Activated CD4-positive, alpha-beta T cell treated with anti-CD3 and anti-CD28 coated beads, Interleukin-2, amount 50 U/mL, for 48 hours (primary cell): ENCODE data around the gene KCNC2.
A peak's percentile ranks its signal among the peaks of the same experiment; 100 is the strongest.

ENCODE experiments used
- DNase-seq, 2 experiments: peaks; one replicate each; pipeline ENCODE4 v3.0.0-alpha.2; 2020

KCNC2 gene

DNA sequence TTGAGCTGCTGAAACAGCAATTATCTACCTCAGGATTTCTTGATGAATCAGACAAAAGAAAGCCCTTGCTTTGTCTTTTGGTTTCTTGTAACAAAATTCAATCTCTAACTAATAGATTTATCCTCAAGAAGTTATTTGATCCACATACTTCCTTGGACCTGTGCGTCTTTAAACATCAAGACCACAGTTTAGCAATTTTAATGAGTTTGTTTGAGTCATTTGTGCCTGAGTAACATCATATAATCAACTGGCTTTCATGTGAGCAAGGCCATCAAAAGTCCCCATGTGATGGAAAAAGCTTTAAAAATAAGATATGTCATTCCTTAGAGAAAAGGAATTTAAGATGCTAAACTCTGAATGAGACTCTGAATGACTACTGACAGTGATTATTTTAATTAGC, 52.3 kb downstream of the KCNC2 start:
- no peak for DNase-seq

DNA sequence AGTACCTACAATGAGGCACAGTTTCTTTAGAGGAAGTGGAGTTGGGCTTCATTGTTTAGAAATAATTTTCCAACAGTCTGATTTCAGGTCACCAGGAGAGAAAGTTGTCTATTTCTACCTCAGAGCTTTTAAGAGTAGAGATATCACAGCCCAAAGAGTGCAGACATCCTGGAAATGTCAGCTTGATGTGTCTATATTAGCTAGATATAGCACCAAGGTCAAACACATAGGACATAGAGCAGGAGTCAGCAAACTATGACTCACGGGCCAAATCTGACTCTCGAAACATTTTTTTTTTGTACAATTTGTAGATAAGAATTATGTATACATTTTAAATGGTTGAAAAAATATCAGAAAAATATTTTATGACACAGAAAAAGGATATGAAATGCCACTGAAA, 53.7 kb downstream of the KCNC2 start:
- DNase-seq: no peak

- no peak for DNase-seq
Observed at GRCh38 chr12:75154388-75154787, 55.3 kb downstream of the KCNC2 start.

DNA sequence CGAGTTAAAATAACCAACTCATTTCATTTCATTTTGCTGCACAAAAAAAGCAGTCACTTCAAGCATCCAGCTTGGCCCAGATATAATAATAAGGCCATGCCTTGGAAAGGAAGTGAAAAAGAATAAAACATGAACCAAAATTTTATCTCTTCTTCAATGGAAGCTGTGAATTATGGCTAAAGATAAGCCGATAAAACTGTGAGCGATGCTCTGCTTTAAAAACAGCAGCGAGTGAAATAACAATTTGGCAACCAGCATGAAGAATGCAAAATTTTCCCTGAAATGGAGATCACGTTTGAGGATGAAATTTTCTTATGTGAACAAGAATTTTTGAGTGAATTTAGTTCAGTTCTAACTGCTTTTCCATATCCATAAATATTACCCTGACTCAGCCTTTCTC, 70.4 kb downstream of the KCNC2 start:
- no peak for DNase-seq

DNA sequence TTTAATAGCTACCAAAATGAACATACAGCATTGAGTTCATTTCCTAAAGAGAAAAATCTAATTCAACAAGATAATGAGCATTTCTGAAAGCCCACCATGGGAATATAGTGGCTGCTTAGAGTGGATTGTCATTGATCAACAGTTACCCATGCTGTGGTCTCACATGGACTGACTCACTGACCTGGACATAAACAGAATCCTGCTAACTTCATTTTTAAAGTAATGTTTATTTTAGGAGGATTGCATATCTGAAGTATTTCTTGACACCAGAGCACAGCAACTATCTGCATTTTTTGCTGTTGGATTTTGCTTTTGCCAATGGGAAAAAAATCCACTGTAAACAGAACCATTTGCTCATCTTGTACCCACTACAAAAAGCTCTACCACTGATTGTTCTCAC, 71.7 kb downstream of the KCNC2 start:
- no peak for DNase-seq

- DNase-seq: no peak
Observed at GRCh38 chr12:75135026-75135425, 74.6 kb downstream of the KCNC2 start.

DNA sequence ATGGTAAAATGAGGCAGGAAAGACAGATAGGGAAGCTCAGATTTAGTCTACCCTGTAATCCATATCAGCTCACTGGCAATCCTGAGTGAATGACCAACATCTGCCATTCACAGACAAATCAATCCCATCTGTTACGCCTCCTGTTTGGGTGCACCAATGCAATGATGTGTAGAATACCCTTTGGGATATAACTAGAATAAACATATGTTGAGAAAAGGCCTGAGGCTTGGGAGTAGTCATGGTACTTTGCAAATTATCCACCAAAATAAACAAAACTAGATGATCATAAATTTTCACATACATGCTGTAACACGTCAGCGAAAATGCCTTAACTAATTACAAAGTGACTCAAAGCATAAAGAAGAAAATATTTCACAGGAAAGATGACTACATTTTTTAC, 78.8 kb downstream of the KCNC2 start:
- no peak for DNase-seq

DNA sequence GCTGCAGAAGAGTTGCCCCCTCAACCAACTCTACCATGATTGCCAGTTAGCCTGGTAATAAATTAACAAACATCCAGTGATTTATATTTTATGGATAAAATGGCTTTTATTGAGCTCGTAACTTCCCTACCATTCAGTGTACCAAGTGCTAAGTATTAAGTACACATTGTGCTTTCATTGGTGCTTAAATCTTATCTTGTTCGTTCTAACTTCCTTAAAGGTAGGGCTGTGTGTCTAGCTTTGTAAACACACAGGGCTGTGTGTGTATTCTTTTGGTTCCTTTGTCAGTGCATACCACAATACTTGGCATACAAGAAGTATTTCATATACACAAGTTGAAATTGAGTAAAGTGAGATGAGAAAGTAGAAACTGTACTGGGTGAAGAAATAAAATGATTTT, 80.4 kb downstream of the KCNC2 start:
- DNase-seq: no peak

DNA sequence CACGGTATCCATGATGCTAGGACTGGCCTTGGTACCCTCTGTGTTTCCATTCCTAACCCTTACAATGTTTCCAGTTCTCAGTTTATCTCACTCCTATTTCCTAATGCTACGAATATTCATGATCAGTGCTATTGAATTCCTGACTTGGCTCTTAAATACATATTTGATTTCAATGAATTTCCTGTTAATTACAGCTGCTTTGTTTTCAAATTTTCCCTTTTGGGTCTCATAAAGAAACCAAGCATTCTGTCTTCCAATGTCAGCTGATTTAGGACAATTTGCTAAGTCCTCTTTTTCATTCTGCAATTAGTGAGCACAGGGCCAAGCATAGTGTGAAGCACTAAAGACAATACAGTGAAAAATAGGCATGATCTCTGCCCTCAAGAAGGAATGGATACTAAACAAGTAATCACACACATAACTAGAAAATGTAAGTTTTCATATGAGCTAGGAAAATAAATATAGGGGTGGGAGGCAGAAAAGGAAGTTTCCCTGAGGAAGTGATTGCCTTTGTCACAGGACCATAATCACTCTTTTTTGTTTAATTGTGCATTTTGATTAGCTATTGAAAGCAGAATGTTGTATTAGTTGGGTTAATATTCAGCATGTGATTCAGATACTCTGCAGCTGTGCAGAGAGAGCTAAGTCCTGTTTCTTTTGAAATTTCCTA, 88.5 kb downstream of the KCNC2 start:
- DNase-seq: no peak

- DNase-seq: no peak
Observed at GRCh38 chr12:75120311-75120711, 89.3 kb downstream of the KCNC2 start.

- no peak for DNase-seq
Observed at GRCh38 chr12:75116646-75117198, 92.9 kb downstream of the KCNC2 start.

DNA sequence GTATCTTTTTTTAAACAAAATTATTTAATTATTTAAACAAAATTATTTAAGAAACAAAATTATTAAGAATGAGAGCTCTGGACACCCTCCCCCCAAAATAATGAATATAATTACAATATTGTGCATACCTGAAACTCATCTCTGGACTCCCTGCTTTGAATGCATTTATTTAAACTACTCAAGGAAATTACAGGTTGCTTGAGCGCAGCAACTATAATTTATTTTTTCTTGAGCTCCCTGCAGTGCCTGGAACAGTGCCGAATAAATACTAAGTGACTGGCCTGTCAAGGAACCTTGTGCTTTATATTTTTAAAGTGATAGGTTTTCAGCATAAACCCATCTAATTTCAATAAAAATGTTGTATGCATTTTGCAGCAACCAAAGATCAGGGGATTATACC, 93.9 kb downstream of the KCNC2 start:
- no peak for DNase-seq

DNA sequence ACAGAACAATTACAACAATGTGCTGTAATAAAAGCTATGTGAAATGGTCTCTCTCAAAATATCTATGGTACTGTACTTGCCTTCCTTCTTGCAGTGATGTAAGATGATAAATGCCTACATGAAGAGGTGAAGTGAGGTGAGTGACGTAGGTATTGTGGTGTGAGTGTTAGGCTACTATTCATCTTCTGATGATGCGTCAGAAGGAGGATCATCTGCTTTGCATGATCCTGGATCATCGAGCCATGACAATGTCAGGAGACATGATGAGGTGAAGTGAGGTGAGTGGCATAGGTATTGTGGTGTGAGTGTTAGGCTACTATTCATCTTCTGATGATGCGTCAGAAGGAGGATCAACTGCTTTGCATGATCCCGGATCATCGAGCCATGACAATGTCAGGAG, 105.8 kb downstream of the KCNC2 start:
- no peak for DNase-seq

DNA sequence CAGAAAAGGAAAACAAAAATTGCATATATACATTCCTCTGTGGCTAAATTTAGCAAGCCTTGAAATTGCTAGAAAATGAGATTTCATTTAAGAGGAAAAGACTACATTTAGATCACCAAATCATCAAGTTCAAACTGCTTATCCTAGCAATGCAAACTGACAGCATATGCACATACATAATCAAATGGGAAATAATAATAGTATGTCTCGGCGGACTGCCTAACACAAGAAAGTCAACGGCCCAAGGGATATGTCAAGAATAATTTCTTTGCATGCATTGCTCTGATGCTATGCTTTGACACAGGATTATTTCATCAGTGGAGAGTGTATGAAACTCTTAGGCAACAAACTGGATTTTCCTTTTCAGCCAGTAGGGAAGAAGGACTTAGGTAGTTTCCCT, 107.9 kb downstream of the KCNC2 start:
- DNase-seq: no peak

DNA sequence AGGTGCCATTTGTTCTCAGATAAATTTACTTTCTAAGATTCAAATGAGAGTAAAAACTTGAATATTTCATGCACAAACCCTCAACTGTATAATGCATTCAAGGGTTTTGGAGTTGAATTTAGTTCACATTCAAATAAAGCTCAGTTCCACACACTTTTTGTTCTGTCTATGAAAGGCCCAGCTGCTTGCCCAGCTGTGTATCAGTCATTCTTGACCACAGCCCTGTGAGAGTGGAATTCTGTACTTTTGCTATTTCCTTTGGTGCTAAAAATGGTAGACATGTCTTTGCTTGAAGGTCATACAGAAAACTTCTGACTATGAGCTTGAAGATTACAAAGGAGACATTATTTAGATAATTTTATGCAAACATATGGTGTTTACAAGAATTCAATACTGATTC, 110.4 kb downstream of the KCNC2 start:
- no peak for DNase-seq

DNA sequence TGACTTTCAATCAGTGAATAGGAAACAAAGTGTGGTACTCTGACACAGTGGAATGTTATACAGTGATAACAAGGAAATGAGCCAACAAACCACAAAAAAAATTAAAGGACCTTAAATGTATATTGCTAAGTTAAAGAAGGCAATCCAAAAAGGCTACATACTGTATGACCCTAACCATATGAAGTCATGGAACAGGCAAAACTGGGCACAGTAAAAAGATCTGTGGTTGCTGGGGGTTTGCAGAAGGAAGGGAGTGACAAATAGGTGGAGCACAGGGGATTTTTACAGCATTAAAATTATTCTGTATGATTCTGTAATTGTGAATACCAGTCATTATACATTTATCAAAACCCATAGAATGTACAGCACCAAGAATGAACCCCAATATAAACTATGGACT, 112.6 kb downstream of the KCNC2 start:
- no peak for DNase-seq

GRCh38 chr12:75087654-75088053, 122.0 kb downstream of the KCNC2 start:
- DNase-seq: peak in 1 of 2 experiments; percentile 3

DNA sequence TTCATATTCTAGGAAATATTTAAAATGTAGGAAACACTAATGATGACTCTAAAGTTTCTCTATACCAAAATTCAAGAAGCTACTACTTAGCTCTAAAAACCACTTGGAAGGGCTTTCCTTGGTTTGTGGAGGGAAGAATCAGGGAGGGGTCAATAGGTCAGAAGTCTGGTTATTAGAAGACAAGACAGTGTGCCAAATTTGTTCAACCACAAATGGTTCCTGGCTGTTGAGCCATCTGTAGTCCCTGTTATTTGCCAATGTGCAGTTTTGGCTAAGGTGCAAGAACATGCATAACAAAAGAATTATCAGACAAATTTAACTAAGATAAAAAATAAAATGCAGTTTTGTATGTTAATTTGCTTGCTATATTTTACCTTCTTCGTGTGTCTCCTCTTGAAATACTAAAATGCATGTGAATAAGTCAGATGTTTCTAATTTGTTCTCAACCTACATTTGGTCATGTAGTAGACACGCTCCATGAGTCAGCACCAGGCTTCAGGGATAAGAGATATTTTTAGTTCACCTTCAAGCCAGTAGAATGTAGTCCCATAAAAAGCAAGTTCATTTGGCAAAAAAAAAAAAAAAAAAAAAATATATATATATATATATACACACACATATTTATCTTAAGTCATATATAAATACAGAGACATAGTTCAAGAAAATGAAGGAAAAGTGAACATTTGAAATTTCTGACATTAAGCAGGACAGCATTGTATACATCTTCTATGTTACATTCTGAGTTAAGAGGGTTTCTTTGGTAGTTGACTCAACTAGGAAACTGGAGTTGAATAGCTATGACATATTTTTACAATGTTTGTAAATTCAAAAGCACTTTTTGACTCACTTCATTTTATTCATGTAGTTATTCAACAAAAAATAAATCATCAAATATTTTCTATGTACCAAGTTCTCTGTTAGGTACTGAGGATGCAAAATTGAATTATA, 123.3 kb downstream of the KCNC2 start:
- DNase-seq: no peak

GRCh38 chr12:75081305-75081704, 128.3 kb downstream of the KCNC2 start:
- no peak for DNase-seq

DNA sequence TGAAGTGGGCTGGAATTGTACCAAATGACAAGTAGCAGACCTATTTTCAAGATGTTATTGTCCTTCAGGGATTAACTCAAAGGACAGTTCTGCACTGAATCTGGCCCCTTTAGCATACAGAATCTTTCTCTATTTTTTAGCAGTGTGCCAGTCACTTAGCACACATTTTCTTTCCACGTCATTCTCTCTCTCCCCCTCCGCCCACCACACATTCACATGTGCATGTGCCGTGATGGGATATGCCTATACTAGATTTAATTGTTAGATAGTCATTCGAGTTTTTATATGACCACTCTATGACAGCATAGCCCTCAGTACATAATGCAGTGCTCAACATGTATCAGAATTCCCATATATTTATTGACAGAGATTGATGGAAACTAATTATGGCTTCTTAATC, 129.1 kb downstream of the KCNC2 start:
- no peak for DNase-seq

DNA sequence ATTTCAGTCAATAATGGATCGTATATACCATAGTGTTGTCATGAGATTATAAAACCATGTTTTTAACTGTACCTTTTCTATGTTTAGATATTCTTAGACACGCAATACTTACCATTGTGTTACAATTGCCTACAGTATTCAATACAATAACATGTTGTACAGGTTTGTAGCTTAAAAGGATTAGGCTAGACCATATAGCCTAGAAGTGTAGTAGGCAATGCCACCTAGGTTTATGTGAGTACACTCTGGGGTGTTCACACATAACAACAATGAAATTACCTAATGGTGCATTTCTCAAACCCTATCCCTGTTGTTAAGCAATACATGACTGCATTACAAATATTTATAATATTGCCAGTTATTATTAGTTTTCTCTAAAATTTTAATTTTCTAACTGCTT, 144.2 kb downstream of the KCNC2 start:
- DNase-seq: no peak

DNA sequence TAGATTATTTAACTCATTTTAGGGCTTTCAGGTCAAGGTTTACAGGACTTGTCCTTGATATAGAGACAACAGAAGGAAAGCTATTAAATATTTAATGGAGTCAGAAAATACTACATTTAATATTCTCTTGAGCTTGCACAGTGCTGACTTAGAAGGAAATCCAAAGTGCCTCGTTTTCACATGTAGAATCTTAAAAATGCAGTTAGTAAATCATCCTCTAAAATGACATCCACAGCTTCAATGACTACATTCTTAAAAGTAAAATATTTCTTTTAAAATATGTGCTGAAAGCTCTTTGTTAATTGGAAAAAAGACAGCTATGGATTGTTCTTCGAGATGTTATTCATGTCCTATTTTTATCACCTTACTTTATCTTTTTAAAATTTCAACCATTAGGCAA, 146.9 kb downstream of the KCNC2 start:
- DNase-seq: no peak

- DNase-seq: no peak
Observed at GRCh38 chr12:75058228-75058627, 151.4 kb downstream of the KCNC2 start.

DNA sequence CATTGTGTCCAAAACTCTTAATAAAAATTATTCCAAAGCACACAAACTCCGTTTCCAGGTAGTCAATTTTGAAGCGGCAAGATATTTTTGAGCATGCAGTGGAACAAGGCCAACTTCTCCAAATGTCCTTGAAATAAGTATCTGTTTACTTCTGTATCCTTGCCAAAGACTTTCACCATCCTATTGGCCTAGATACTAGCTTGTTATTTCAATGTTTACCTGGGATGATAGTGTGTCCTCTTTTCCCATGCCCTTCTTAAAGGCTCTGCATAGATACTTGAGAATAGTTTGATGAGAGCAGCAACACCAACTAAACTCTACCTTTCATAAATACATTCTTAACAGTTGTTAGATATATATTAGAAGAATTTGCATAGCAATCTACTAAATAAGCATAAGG, 160.9 kb downstream of the KCNC2 start:
- DNase-seq: no peak
